Occipital lobe (tissue), 2 donors: Measurements from ENCODE around the gene CYSTM1. TPM values are rescaled to one million over a fixed set of nuclear protein-coding genes. Genes with fewer than 3 reads are reported as not detected.

ENCODE experiments used
- DNase-seq: peaks from one replicate; lab custom pipeline; 2025; lab: John Stamatoyannopoulos, UW
- total RNA-seq: library from RNA; depleted of rRNA; stranded (reverse); fragments of >200 nt; gene quantifications from one replicate; pipeline ENCODE4 v1.2.3, GENCODE V29; 2014

The CYSTM1 gene
- total RNA-seq, 1 donor from 2014 or later, result 3.9 TPM

DNA sequence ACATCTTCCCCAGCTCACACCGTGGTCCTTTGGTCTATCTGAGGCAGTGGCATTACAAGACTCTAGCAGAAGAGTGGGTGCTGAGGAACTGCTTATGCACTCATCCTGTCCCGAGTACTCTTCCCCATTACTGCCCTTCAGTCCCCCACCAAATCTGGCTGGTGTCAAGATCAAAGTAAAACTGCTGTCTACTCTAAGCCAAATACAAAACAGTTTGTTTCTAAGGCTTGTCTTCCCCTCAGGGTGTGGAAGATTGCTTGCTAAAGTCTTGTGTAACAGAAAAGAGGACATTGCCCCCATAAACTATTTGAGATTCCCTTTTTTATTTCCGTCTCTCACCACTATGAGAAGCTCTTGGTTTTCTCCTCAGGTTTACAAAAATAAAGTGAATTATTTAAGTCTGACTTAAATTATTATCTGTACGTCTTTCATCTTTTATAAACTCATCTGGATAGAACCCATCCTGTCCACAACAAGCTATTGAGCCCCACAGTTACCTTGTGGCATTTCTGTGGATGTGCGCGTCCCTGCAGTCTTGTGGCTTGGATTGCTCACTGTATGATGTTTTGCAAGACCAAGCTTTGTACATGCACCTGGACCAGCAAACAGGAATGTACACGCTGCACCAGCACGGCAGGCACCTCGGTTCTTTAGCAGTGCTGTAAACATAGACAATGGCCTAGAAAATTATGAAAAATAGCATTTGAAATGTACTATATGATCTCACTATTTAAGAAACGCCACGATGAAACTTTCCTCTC lies 61.0 kb downstream of the CYSTM1 start:
- DNase-seq, result no peak

DNA sequence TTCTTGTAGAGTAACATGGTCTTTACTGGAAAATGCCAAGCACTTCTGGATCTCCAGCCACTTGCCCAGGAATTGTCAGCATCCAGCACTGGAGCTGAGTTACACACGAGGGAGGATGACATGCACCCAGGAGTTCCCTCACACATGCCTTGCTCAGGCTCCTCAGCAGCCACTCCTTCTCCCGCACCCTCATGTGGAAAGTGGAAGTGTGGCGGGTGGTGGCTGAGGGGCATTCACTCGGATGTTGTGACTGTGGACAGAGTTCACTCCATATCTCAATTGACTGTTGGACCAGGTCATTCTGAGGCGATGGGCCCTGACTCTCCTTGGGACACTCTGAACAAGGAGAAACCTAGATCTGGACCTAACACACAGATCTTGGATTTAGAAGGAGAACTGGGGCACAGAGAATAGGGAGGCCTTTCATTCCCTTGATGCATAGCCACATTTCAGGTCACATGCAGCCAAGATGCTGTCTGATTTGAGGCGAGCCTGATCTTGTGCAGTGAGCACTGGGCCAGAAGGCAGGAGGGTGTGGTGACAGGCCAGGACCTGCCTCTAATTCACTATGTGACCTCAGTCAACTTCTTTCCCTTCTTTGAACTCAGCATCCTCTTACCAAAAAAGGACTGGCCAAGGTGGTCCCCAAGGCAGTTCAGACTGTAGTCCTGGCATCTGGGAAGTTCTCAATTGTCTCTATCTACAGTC lies 62.1 kb downstream of the CYSTM1 start:
- no peak for DNase-seq

DNA sequence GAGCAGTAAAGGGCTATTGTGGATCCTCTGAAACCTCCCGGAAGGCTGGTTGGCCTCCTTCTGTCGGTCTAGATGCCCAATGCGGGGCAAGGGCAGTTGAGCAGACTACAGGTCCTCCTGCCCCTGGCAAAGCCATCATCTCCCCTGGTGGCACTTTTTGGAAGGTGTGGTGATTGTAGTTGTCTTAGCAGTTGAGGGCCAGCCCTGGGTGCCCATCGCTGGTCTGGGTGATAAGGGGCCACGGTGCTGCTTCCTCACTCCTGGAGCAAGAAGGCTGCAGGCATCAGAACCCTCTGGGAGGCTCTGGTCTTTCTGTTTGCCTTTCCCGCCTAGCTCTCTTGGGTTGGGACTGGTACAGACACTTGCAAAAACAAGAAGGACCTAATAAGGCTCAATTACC lies 63.8 kb downstream of the CYSTM1 start:
- no peak for DNase-seq

DNA sequence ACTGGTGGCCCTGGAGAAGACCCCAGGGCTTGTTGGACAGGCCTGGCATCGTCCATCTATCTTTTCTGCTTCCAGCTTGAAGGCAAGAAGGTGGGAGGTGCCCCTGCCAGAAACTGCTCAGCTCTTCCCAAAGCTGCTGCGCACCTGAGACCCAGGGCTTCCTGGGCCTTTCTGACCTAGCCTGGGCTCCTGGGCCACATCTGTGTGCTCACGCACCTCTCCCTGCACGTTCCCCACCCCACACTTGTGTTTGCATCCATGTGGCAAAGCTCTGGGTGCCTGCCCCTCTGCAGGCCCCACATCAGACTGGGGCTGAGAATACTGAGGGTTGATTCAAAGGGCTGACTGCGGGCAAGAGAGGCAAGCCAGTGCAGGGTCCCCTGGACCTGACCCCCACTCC lies 64.5 kb downstream of the CYSTM1 start:
- DNase-seq, result no peak

DNA sequence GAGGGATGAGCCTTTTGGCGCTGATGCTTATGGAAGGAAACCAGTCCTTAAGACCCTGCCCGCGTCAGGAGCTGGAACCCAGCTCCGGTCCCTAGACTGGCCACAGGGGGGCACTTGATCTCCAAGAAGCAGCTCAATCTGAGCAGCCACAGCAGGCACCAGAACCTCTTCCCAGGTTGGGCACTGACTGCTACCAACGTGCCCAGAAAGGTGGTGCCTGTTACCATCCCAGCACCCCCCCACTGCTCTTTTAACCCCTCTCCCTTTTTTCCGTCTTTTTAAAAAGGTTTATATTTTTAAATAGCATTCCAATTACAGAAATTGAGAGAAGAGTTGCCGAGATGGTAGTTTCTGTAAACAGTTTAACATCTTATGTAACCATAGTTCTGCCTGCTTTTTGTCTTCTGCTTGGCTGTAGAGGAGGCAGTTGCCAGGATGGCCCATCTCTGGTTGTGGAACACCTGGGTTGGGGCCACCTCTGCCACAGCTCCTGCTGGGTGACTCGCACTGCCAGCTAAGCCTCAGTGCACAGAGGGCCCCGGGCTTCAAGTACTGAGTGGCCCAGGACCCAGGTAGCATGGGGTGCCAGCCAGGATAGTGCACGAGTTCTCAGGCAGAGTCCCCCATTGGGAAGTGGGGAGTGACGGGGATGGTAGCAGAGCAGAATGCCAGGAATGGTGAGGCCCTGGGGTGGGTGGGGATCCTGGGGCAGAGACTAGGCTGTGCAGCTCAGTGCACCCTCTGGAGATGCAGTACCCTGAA lies 65.1 kb downstream of the CYSTM1 start:
- DNase-seq, result peak; percentile 25

DNA sequence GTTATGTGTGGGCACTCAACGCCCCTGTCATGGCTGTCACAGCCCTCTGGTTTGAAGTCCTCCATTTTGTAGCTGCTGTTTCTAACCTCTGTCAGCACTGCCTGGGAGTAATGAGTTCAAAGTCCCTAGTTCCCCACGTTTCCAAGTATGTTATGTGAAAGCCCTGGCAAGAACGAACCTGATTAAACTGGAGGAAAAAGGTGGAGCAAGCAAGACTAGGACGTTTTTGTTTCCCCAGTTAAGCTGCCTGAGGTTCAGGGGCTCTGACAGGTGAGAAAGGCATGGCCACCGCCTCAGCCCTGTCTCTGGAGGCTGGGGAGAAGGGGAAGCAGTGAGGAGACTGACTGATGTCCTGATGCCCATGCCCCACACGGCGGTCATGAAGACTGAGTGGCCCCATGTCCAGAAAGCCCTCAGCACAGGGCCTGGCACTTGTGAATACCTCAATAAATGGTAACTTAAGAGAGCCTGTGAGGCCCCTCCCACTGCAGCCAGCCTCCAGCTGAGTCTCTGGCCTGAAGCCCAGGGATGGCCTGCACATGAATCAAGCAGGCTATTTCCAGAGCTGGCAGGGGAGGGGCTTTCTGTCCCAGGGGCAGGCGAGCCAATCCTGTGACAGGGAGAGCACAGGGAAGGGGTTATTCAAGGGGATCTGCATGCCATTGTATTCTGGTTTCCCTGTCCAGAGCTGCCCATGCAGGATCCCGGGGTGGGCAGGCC lies 66.2 kb downstream of the CYSTM1 start:
- DNase-seq, result peak; percentile 95

DNA sequence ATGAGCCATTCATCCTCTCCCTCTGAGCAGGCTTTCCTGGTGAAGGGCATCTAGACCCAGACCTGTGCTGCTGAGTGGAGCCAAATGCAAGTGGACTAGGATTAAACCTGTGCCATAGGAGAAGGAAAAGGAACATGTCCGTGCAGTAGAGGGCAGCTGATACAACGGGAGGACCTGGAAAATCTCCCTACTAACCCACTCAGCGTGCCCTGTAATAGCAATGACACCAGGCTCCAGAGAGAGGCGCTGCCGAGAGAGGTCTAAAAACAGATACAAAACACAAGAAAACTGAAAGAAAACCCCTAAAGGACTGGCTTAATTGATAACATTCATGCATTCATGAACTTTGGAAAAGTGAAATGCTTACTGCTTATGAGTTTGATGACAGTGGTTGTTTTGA lies 67.1 kb downstream of the CYSTM1 start:
- no peak for DNase-seq

DNA sequence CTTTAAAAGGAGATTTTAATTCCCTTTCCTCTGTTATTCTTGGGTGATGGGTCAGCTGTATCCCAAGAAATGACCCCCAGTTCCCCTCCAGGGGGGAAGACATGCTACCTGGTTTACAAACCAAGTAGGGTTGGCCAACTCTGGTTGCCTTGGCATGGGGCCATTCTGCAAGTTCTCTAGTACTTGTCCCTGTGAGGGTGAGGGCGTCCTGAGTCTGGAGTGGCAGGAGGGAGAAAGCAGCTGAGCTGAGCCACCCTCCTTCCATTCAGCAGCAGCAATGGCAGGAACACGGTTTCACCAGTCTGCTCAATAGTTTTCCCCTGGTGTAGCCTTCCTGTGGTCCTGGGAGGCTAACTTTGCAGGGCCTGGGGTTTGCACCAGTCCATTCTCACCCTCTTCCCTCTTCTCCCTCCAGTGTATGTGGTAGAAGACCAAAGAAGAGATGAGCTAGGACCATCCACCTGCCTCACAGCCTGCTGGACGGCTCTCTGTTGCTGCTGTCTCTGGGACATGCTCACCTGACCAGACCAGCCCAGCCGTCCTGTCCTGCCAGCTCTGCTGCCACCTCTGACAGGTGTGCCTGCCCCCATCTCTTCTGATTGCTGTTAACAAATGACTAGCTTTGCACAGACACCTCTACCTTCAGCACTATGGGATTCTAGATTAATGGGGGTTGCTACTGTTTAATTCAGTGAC lies 68.0 kb downstream of the CYSTM1 start:
- DNase-seq, result no peak

DNA sequence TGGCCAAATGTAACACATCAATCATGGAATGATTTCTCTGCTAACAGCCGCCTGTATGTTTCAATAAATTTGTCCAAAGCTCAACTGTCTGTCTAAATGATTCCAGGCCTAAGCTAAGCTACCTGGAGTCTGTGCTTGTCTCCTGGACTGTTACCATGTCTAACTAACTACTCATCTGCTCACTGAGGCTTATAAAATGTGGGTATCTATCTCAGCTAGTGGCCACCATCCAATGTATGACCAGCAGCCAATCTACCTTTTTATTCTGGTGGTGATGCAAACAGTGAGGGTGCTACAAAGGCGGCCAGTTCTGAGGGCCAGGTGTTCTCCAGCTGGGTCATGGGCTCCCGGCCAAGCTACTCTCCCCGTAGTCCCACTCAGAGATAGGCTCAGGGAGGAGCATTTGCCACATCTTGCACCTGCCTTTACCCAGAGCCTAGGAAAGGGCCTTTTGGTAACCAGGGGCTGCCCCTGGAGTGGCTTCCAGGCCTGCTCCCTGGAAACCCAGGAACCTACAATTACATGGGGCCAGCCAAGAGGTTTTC lies 68.8 kb downstream of the CYSTM1 start:
- DNase-seq, result no peak

DNA sequence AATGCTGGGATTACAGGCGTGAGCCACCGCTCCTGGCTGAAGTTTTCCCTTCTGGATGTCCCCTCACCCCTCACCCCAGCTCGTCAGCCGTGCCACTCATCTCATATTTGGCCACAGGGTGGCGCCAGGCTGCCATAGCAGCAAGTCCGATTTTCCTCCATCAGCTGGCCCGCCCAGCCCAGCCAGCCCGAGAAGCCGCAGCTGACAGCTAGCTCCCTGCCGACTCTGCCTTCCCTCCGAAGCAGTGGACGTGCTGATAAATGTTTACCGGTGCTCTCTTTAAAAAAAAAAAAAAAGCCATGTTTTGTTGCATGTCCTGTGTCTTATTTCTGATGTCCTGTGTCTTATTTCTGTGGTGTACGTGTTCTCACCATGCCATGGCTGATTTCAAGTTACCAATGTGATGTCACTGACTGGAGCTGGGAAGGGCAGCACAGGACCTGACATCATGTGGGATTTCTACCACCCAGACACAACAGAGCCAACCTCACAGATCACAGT lies 69.6 kb downstream of the CYSTM1 start:
- peak; percentile 83 for DNase-seq

DNA sequence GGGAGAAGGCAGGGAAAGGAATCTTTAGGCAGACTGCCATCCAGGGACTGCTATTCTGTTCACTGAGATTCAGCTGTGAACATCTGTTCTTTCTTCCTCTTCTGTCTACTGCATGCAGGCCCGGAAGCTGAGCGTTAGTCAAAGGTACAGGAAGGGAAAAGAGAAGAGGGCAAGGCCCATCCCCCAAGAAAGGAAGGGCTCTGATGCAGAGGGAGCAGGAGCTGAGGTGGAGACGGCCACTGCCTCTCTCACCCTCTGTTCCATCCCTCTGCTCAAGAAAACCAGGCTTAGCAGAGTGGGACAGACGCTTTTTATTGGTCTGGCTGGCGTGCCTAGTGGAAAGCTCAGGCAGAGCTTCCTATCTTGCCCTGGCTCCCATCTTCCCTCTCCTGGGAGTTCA lies 70.4 kb downstream of the CYSTM1 start:
- no peak for DNase-seq

DNA sequence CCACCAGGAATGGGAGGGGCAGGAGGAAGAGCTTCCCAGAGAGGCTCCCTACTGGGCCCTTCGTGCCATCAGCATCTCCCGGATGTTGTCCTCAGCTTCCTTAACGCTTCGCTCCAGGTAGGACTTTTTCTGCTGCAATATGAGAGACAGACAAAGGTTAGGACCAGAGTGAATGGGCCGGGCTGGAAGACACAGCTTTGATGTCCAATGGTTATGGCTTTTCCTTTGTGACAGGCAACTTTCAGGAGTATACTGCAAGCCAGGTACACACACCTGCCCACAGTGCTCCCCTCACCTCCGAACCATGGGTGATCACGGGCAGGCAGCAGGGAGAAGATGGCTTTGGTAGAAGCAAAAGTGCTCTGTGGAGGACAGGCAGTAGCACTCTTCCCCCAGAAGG lies 70.9 kb downstream of the CYSTM1 start:
- no peak for DNase-seq

DNA sequence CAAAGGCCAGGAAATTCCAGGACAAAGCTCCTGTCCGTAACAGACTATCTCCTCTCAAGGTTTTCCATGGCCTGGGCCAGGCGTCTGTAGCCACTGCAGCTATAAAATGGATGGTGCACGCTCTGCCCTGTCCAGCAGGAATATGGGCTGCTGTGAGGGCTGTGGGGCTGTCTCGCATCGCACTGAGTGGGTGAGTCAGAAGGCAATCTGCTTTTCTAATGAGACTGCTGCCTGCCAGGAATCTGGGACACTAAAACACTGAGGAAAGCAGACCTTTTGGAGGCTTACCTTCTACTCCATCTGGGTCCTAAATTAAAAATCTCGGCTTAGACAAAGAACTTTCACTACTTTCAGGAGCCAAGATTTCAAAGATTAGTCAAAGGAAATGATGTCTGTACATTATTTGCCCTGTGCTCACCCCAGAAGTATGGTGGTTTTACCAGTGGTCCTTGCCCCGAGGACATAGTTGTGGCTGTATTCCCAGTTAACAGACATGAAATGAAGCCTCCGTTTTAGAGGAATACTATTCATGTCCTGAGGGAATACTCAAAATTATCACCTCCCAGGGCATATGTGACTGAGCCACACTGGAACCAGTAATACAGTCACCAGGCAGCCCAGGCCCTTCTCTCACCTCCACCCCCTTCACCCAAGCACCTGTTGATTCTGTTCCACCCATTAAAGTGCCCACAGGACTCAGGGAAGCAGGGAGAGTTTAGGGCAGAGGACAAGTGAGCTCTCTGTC lies 71.6 kb downstream of the CYSTM1 start:
- peak; percentile 79 for DNase-seq

DNA sequence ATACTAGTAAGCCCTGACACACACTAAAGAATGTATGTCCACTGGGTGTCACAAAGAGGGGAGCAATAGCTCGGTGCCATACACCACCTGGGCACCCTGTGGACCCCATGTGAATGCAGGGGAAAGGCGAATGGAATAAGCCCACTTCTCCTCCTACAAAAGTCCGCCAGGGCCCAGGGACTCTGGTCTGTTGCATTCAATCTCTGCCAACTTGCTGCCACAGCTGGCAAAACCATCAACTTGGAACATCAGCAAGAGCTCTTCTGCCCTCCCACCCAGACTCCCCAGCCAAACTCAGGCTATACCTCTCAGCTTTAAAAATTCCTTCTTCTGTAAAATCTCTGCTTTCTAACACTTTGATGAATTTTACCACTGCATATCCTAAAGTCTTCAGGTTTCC lies 73.4 kb downstream of the CYSTM1 start:
- DNase-seq, result no peak

DNA sequence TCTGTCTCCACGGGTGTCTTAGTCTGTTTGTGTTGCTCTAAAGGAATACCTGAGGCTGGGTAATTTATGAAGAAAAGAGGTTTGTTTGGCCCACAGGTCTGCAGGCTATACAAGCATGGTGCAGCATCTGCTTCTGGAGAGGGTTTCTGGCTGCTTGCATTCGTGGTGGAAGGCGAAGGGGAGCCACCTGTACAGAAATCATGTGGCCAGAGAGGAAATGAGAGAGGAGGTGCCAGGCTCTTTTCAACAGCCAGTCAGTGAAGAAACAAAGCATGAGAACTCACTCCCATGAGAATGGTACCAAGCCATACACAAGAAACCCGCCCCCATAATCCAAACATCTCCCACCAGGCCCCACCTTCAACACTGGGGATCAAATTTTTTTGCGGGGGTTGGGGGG lies 74.5 kb downstream of the CYSTM1 start:
- DNase-seq, result no peak

DNA sequence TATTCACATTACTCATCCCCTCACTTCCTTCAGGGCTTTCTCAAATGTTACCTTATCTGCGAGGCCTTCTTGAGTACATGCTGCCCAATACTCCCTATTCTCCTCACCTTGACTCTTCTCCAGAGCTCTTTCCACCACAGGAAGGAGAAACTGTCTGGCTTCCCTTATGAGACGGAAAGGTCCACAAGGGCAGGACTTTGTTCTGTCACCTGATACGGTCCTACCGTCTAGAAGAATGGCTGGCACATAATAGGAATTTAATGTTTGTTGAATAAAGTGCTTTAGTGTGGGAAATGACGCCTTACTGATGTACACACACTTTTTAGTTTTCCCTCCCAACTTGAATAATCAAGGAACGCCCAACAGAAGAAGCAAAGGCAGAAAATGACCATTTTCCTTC lies 75.4 kb downstream of the CYSTM1 start:
- DNase-seq, result no peak

DNA sequence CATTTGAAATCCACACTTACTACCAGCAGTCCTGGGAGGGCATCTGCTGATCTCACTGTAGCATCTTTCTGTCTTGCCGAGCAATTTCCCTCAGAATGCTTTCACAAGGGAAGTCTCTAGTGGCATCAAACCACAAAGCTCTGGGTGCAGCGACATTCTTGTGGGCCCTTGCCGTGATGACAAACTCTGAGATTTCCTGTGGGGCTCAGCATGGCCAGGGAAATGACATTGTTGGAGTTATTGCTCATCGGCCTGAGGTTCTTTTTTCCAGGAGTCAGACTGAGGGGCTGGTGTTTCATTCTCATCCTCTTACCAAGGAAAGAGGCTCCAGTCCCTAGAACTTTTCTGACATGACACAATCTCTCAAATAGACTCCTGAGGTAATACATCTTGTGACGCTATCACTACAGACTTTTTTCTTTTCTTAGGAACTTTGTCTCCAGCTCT lies 76.6 kb downstream of the CYSTM1 start:
- DNase-seq, result no peak

DNA sequence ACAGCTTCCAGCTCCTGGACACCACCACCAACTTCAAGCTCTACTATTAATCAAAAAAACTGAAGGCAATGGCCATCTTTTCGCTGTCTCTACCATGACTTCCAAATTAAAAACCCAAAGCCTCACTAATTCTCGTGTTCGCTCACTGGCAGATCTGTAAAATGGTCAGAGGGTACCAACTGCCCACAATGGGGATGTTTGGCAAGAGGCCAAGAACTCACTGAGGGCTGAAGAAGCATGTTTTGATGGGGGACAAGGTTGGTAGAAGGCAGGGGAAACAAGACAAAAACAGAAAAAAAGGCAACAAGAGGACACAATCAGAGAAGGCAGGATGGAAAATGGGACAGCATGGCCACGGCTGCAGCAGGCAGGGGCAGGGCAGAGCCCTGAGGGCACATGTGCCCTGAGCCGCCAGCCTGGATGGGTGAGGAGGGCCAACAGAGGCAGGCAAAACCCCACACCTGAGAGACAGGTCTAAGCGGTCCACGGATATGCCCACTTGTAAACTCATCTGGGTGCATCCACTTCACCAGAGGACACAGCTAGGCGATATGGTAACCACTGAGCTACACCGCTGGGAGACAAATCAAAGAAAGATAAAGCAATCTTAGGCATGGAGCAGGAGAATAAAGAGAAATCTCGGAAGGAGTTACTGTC lies 77.6 kb downstream of the CYSTM1 start:
- DNase-seq, result no peak

DNA sequence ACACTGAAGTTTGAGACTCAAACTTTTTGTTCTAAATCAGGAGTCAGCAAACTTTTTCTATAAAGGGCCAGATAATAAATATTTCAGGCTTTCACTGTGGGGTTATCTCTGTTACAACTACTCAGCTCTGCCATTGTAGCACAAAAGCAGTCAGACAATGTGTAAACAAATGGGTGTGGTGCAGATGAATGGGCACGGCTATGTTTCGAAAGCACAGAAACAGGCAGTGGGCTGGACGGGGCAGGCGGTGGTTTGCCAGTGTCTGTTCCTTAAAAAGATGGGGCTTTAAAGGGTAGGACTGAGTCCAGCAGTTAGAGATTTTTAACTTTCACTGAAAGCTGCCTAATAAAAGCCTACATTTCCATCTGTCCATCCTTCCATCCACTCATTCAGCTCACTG lies 79.0 kb downstream of the CYSTM1 start:
- DNase-seq, result no peak
